ENCODE measurements around the gene WDR27. TPM values are rescaled to one million over a fixed set of nuclear protein-coding genes. Genes with fewer than 3 reads are reported as not detected.

The WDR27 gene
- polyA plus RNA-seq, 3 donors, result 0.95 to 20.5 (median 2.0) TPM

GRCh38 chr6:169648617-169649016, 53.2 kb downstream of the WDR27 start:
- Histone ChIP-seq H3K36me3 (replicated peaks in 1 of 2; ENCODE audit: control insufficient read depth in 1 of 2, insufficient read depth in 2 of 2, low read length in 2 of 2) (no peaks in the 10 kb centered on the region), H4K20me1 (ENCODE audit: insufficient read depth, low read length) (no peaks in the 10 kb centered on the region), H2AFZ (ENCODE audit: insufficient read depth, low read depth, low read length, poor library complexity, severe bottlenecking) (no peak overlapping the region), H3K79me2 (ENCODE audit: insufficient read depth, low read length) (no peaks in the 10 kb centered on the region), H3K4me3 (replicated peaks in 1 of 3; ENCODE audit: low read depth in 2 of 3, low read length in 3 of 3) (no peak overlapping the region), H3K27me3 (ENCODE audit: control insufficient read depth in 2 of 2, insufficient read depth in 2 of 2, low read length in 2 of 2) (no peaks in the 10 kb centered on the region), H3K27ac (ENCODE audit: low read depth in 1 of 2, low read length in 2 of 2) (no peak overlapping the region), H3K9me3 (replicated peaks in 1 of 2; ENCODE audit: control insufficient read depth in 1 of 2, insufficient read depth in 1 of 2, low read length in 2 of 2) (no peaks in the 10 kb centered on the region), H3K4me2 (replicated peaks; ENCODE audit: extremely low read depth, low read length, poor library complexity, severe bottlenecking) (no peak overlapping the region), H3K9ac (ENCODE audit: insufficient read depth, low read length, poor library complexity, severe bottlenecking) (no peak overlapping the region), H3K4me1 (ENCODE audit: control insufficient read depth in 1 of 2, insufficient read depth in 2 of 2, low read length in 2 of 2) (no peaks in the 10 kb centered on the region)
- TF ChIP-seq CTCF (IDR thresholded peaks at IDR 0.05), result no peak
- DNase-seq, result no peak
- Mint-ChIP-seq H3K27ac (no peak overlapping the region), H3K36me3 (no peaks in the 10 kb centered on the region), H3K4me1 (no peaks in the 10 kb centered on the region), H3K27me3 (ENCODE audit: low read depth in 3 of 3) (no peaks in the 10 kb centered on the region), H3K4me3 (no peak overlapping the region), H3K9me3 (no peaks in the 10 kb centered on the region)
- intact Hi-C loops (cut with micrococcal nuclease), result no loop called here
- 88% methylated on average over 5 of the region's 9 CpGs for WGBS (ENCODE audit: insufficient coverage)

GRCh38 chr6:169648092-169648491, 53.7 kb downstream of the WDR27 start:
- no peak for DNase-seq
- Histone ChIP-seq H3K27ac (ENCODE audit: low read depth in 1 of 2, low read length in 2 of 2) (no peak overlapping the region), H3K27me3 (ENCODE audit: control insufficient read depth in 2 of 2, insufficient read depth in 2 of 2, low read length in 2 of 2) (no peaks in the 10 kb centered on the region), H3K9me3 (replicated peaks in 1 of 2; ENCODE audit: control insufficient read depth in 1 of 2, insufficient read depth in 1 of 2, low read length in 2 of 2) (no peaks in the 10 kb centered on the region), H3K4me3 (replicated peaks in 1 of 3; ENCODE audit: low read depth in 2 of 3, low read length in 3 of 3) (no peak overlapping the region), H3K4me2 (replicated peaks; ENCODE audit: extremely low read depth, low read length, poor library complexity, severe bottlenecking) (no peak overlapping the region), H3K9ac (ENCODE audit: insufficient read depth, low read length, poor library complexity, severe bottlenecking) (no peak overlapping the region), H3K4me1 (ENCODE audit: control insufficient read depth in 1 of 2, insufficient read depth in 2 of 2, low read length in 2 of 2) (no peaks in the 10 kb centered on the region), H3K36me3 (replicated peaks in 1 of 2; ENCODE audit: control insufficient read depth in 1 of 2, insufficient read depth in 2 of 2, low read length in 2 of 2) (no peaks in the 10 kb centered on the region), H2AFZ (ENCODE audit: insufficient read depth, low read depth, low read length, poor library complexity, severe bottlenecking) (no peak overlapping the region), H4K20me1 (ENCODE audit: insufficient read depth, low read length) (no peaks in the 10 kb centered on the region), H3K79me2 (ENCODE audit: insufficient read depth, low read length) (no peaks in the 10 kb centered on the region)
- WGBS (ENCODE audit: insufficient coverage), result 95% methylated on average over 7 of the region's 10 CpGs
- intact Hi-C loops (cut with micrococcal nuclease), result no loop called here
- H3K27ac Mint-ChIP-seq, result no peak overlapping the region
- no peaks in the 10 kb centered on the region for H3K27me3 Mint-ChIP-seq (ENCODE audit: low read depth in 3 of 3)
- H3K4me3 Mint-ChIP-seq, result no peak overlapping the region
- H3K9me3 Mint-ChIP-seq, result no peaks in the 10 kb centered on the region
- H3K36me3 Mint-ChIP-seq, result no peaks in the 10 kb centered on the region
- H3K4me1 Mint-ChIP-seq, result no peaks in the 10 kb centered on the region
- no peak for TF ChIP-seq CTCF (IDR thresholded peaks at IDR 0.05)

Data from CD14-positive monocyte (primary cell).